Measurements from ENCODE around the gene S100A11.

Gene S100A11

GRCh38 chr1:152039461-152039860, 2.7 kb upstream of the S100A11 start:
- H3K9ac ChIP-seq (ENCODE audit: low read length) = no peak overlapping the region
- no peaks in the 10 kb centered on the region for H3K79me2 ChIP-seq (ENCODE audit: low read length)
- no peak overlapping the region for H2AFZ ChIP-seq (ENCODE audit: low read depth, low read length)
- no peak for TF ChIP-seq CTCF (IDR thresholded peaks at IDR 0.05; ENCODE audit: low read depth, low read length)
- no peak for TF ChIP-seq EZH2phosphoT487 (IDR thresholded peaks at IDR 0.05; ENCODE audit: low read depth)
- H3K36me3 ChIP-seq (replicated peaks; ENCODE audit: low read depth, low read length) = no peaks in the 10 kb centered on the region
- H3K9me3 ChIP-seq (ENCODE audit: insufficient read depth, low read length) = no peaks in the 10 kb centered on the region
- H4K20me1 ChIP-seq (ENCODE audit: insufficient read depth, low read length) = no peaks in the 10 kb centered on the region
- H3K27ac ChIP-seq (ENCODE audit: low read length) = no peak overlapping the region
- H3K4me1 ChIP-seq (ENCODE audit: low read length) = peaks cover 32% of the 10 kb centered on the region
- H3K4me3 ChIP-seq (ENCODE audit: low read length) = no peak overlapping the region
- H3K4me2 ChIP-seq (ENCODE audit: low read length) = no peak overlapping the region
- peaks cover 40% of the 10 kb centered on the region for H3K27me3 ChIP-seq (ENCODE audit: low read depth, low read length)

- Histone ChIP-seq H4K20me1 (ENCODE audit: insufficient read depth, low read length) (no peaks in the 10 kb centered on the region), H3K9me3 (ENCODE audit: insufficient read depth, low read length) (no peaks in the 10 kb centered on the region), H3K27ac (ENCODE audit: low read length) (no peak overlapping the region), H3K27me3 (ENCODE audit: low read depth, low read length) (peaks cover 40% of the 10 kb centered on the region), H3K4me1 (ENCODE audit: low read length) (peaks cover 37% of the 10 kb centered on the region), H3K4me3 (ENCODE audit: low read length) (no peak overlapping the region), H3K79me2 (ENCODE audit: low read length) (no peaks in the 10 kb centered on the region), H2AFZ (ENCODE audit: low read depth, low read length) (no peak overlapping the region), H3K36me3 (replicated peaks; ENCODE audit: low read depth, low read length) (no peaks in the 10 kb centered on the region), H3K9ac (ENCODE audit: low read length) (no peak overlapping the region), H3K4me2 (ENCODE audit: low read length) (no peak overlapping the region)
- TF ChIP-seq CTCF (IDR thresholded peaks at IDR 0.05; ENCODE audit: low read depth, low read length) = no peak
- no peak for TF ChIP-seq EZH2phosphoT487 (IDR thresholded peaks at IDR 0.05; ENCODE audit: low read depth)
Measured at GRCh38 chr1:152038871-152039270, 2.1 kb upstream of the S100A11 start.

- peak overlapping the region; percentile 92 for H2AFZ ChIP-seq (ENCODE audit: low read depth, low read length)
- no peaks in the 10 kb centered on the region for H3K9me3 ChIP-seq (ENCODE audit: insufficient read depth, low read length)
- H3K9ac ChIP-seq (ENCODE audit: low read length) = peak overlapping the region; percentile 66
- TF ChIP-seq CTCF (IDR thresholded peaks at IDR 0.05; ENCODE audit: low read depth, low read length) = no peak
- no peak for TF ChIP-seq EZH2phosphoT487 (IDR thresholded peaks at IDR 0.05; ENCODE audit: low read depth)
- no peaks in the 10 kb centered on the region for H3K36me3 ChIP-seq (replicated peaks; ENCODE audit: low read depth, low read length)
- no peaks in the 10 kb centered on the region for H3K79me2 ChIP-seq (ENCODE audit: low read length)
- peak overlapping the region; percentile 89 for H3K4me2 ChIP-seq (ENCODE audit: low read length)
- no peaks in the 10 kb centered on the region for H4K20me1 ChIP-seq (ENCODE audit: insufficient read depth, low read length)
- H3K27me3 ChIP-seq (ENCODE audit: low read depth, low read length) = peaks cover 19% of the 10 kb centered on the region
- H3K27ac ChIP-seq (ENCODE audit: low read length) = peak overlapping the region; percentile 56
- H3K4me3 ChIP-seq (ENCODE audit: low read length) = peak overlapping the region; percentile 77
- H3K4me1 ChIP-seq (ENCODE audit: low read length) = peaks cover 37% of the 10 kb centered on the region
Measured at GRCh38 chr1:152035539-152036266, 1.1 kb downstream of the S100A11 start.

- Histone ChIP-seq H3K9ac (ENCODE audit: low read length) (peak overlapping the region; percentile 66), H3K4me2 (ENCODE audit: low read length) (peak overlapping the region; percentile 89), H3K27ac (ENCODE audit: low read length) (peak overlapping the region; percentile 56), H3K79me2 (ENCODE audit: low read length) (no peaks in the 10 kb centered on the region), H4K20me1 (ENCODE audit: insufficient read depth, low read length) (no peaks in the 10 kb centered on the region), H3K36me3 (replicated peaks; ENCODE audit: low read depth, low read length) (no peaks in the 10 kb centered on the region), H3K9me3 (ENCODE audit: insufficient read depth, low read length) (no peaks in the 10 kb centered on the region), H3K27me3 (ENCODE audit: low read depth, low read length) (peaks cover 11% of the 10 kb centered on the region), H3K4me3 (ENCODE audit: low read length) (peak overlapping the region; percentile 77), H2AFZ (ENCODE audit: low read depth, low read length) (peak overlapping the region; percentile 92), H3K4me1 (ENCODE audit: low read length) (peaks cover 37% of the 10 kb centered on the region)
- TF ChIP-seq EZH2phosphoT487 (IDR thresholded peaks at IDR 0.05; ENCODE audit: low read depth) (no peak), CTCF (IDR thresholded peaks at IDR 0.05; ENCODE audit: low read depth, low read length) (peak; percentile 80)
Measured at GRCh38 chr1:152034654-152035538, 1.9 kb downstream of the S100A11 start.

Data from OCI-LY3 (cell line).